Endodermal cell (in vitro differentiated cells): ENCODE data around the gene BTBD9. TPM values are rescaled to one million over a fixed set of nuclear protein-coding genes. Genes with fewer than 3 reads are reported as not detected.
A peak's percentile ranks its signal among the peaks of the same experiment; 100 is the strongest.

Experiments
- DNase-seq: peaks from one replicate; pipeline ENCODE4 v3.0.0-alpha.2; 2017
- H3K27ac ChIP-seq: 2 replicates; pipeline ENCODE4 v1.5.1; 2013; ENCODE audit warnings: mild to moderate bottlenecking, low read depth, low read length, moderate library complexity
- H3K27me3 ChIP-seq: 2 replicates; pipeline ENCODE4 v1.6.1; 2013; ENCODE audit warnings: mild to moderate bottlenecking, low read length, moderate library complexity; ENCODE audit not compliant: insufficient read depth, control insufficient read depth, poor library complexity, severe bottlenecking
- H3K36me3 ChIP-seq: 2 replicates; pipeline ENCODE4 v1.7.0; 2013; ENCODE audit warnings: mild to moderate bottlenecking, low read length, moderate library complexity; ENCODE audit not compliant: control insufficient read depth, insufficient read depth
- H3K4me1 ChIP-seq: one replicate; pipeline ENCODE4 v1.7.0; 2013; ENCODE audit warnings: low read length; ENCODE audit not compliant: control insufficient read depth, insufficient read depth
- H3K4me3 ChIP-seq: 2 replicates; pipeline ENCODE4 v1.5.1; 2013; ENCODE audit warnings: mild to moderate bottlenecking, low read length, moderate library complexity
- H3K9ac ChIP-seq: 2 replicates; pipeline ENCODE4 v1.6.1; 2013; ENCODE audit warnings: mild to moderate bottlenecking, low read length, moderate library complexity; ENCODE audit not compliant: poor library complexity, severe bottlenecking; ENCODE audit errors: extremely low read depth
- H3K9me3 ChIP-seq: 2 replicates; pipeline ENCODE4 v1.6.1; 2013; ENCODE audit warnings: mild to moderate bottlenecking, low read length, moderate library complexity; ENCODE audit not compliant: control insufficient read depth
- H3K27ac Mint-ChIP-seq: 2 replicates; pipeline ENCODE4 v1.8.0; 2020; ENCODE audit warnings: mixed read lengths
- H3K27me3 Mint-ChIP-seq: 2 replicates; pipeline ENCODE4 v1.8.0; 2021; ENCODE audit warnings: mild to moderate bottlenecking, mixed read lengths; ENCODE audit not compliant: insufficient read depth
- H3K36me3 Mint-ChIP-seq: 2 replicates; pipeline ENCODE4 v1.8.0; 2020; ENCODE audit warnings: low read depth, mixed read lengths
- H3K4me1 Mint-ChIP-seq: 2 replicates; pipeline ENCODE4 v1.8.0; 2020; ENCODE audit warnings: mixed read lengths
- H3K4me3 Mint-ChIP-seq: 2 replicates; pipeline ENCODE4 v1.8.0; 2020; ENCODE audit warnings: mild to moderate bottlenecking, moderate library complexity, mixed read lengths
- H3K9me3 Mint-ChIP-seq: 2 replicates; pipeline ENCODE4 v1.8.0; 2020; ENCODE audit warnings: mild to moderate bottlenecking, mixed read lengths
- CTCF ChIP-seq: fragments of 200-600 bp; sonication (generic); conservative IDR thresholded peaks from 2 replicates; pipeline ENCODE4 v1.5.0; 2021; ENCODE audit warnings: antibody characterized with exemption, mild to moderate bottlenecking
- WGBS, 2 experiments: methylation state at CpG; one replicate each; pipeline versions ENCODE4 v1.1.5 to v1.1.7; 2013; ENCODE audit warnings: missing lambda C conversion rate in 2 of 2, mixed read lengths in 1 of 2; ENCODE audit not compliant: insufficient coverage in 1 of 2, insufficient read length in 1 of 2; 5-methylcytosine and 5-hydroxymethylcytosine counted together
- total RNA-seq, 2 donors: library from RNA; stranded (reverse); fragmentation: NEBNext Ultra II Directional in 1 of 2; extraction: Animal tissue kit (Norgen Biotek cat#: 25700) in 1 of 2; gene quantifications; 2 replicates in 1 of 2; 3 replicates in 1 of 2; pipeline ENCODE4 v1.2.1, GENCODE V29; 2021

BTBD9 gene
- total RNA-seq, 2 donors from 2014 or later = 7.6 to 12.3 TPM

- DNase-seq = no peak
- peaks cover 45% of the 10 kb centered on the region for H3K27me3 Mint-ChIP-seq
- 85 to 86% methylated on average over 11 to 13 of the region's 13 CpGs for WGBS, 2 experiments
These were observed 455.7 kb downstream of the BTBD9 start for GRCh38 chr6:38183856-38184584.

GRCh38 chr6:38182426-38182825, 457.3 kb downstream of the BTBD9 start:
- no peaks in the 10 kb centered on the region for H3K36me3 ChIP-seq
- no peaks in the 10 kb centered on the region for H3K4me1 ChIP-seq
- peaks cover 18% of the 10 kb centered on the region for H3K4me1 Mint-ChIP-seq
- DNase-seq = no peak
- H3K27ac ChIP-seq = no peak overlapping the region
- TF ChIP-seq CTCF = no peak
- peaks cover 36% of the 10 kb centered on the region for H3K27me3 Mint-ChIP-seq
- H3K9me3 ChIP-seq = no peaks in the 10 kb centered on the region
- WGBS, 2 experiments = 93 to 100% methylated on average over 4 to 6 of the region's 6 CpGs
- no peak overlapping the region for H3K9ac ChIP-seq
- no peaks in the 10 kb centered on the region for H3K9me3 Mint-ChIP-seq
- no peak overlapping the region for H3K4me3 ChIP-seq
- no peak overlapping the region for H3K27ac Mint-ChIP-seq
- no peak overlapping the region for H3K4me3 Mint-ChIP-seq
- no peaks in the 10 kb centered on the region for H3K36me3 Mint-ChIP-seq
- peaks cover 11% of the 10 kb centered on the region for H3K27me3 ChIP-seq

More at GRCh38 chr6:38183856-38184584, 455.7 kb downstream of the BTBD9 start:
- Histone ChIP-seq H3K4me3 (no peak overlapping the region), H3K9me3 (no peaks in the 10 kb centered on the region), H3K36me3 (no peaks in the 10 kb centered on the region), H3K27ac (peak overlapping the region; percentile 18), H3K27me3 (peaks cover 11% of the 10 kb centered on the region), H3K4me1 (no peaks in the 10 kb centered on the region), H3K9ac (no peak overlapping the region)
- Mint-ChIP-seq H3K9me3 (no peaks in the 10 kb centered on the region), H3K27ac (no peak overlapping the region), H3K4me3 (no peak overlapping the region), H3K36me3 (no peaks in the 10 kb centered on the region), H3K4me1 (peaks cover 13% of the 10 kb centered on the region)
- TF ChIP-seq CTCF = no peak

- 78 to 94% methylated on average over 11 to 12 of the region's 12 CpGs for WGBS, 2 experiments
- H3K9ac ChIP-seq = no peak overlapping the region
- no peaks in the 10 kb centered on the region for H3K36me3 Mint-ChIP-seq
- no peaks in the 10 kb centered on the region for H3K9me3 ChIP-seq
- H3K27ac ChIP-seq = no peak overlapping the region
- no peak overlapping the region for H3K27ac Mint-ChIP-seq
- H3K27me3 Mint-ChIP-seq = peaks cover 27% of the 10 kb centered on the region
- H3K4me1 Mint-ChIP-seq = peaks cover 27% of the 10 kb centered on the region
- H3K9me3 Mint-ChIP-seq = no peaks in the 10 kb centered on the region
- H3K36me3 ChIP-seq = no peaks in the 10 kb centered on the region
- peak; percentile 42 for DNase-seq
- peaks cover 6% of the 10 kb centered on the region for H3K27me3 ChIP-seq
- H3K4me1 ChIP-seq = peaks cover 10% of the 10 kb centered on the region
- H3K4me3 ChIP-seq = no peak overlapping the region
- no peak overlapping the region for H3K4me3 Mint-ChIP-seq
- TF ChIP-seq CTCF = no peak
These were observed 459.1 kb downstream of the BTBD9 start for GRCh38 chr6:38180586-38180985.
